ENCODE data around the gene CASTOR1.

CASTOR1 gene

GRCh38 chr22:30245181-30245984 lies 43.9 kb downstream of the CASTOR1 start:
- DNase-seq (ENCODE audit: low read depth in 2 of 2), result no peak

- DNase-seq (ENCODE audit: low read depth in 2 of 2), result no peak
Measured at GRCh38 chr22:30244641-30245040, 44.7 kb downstream of the CASTOR1 start.

DNA sequence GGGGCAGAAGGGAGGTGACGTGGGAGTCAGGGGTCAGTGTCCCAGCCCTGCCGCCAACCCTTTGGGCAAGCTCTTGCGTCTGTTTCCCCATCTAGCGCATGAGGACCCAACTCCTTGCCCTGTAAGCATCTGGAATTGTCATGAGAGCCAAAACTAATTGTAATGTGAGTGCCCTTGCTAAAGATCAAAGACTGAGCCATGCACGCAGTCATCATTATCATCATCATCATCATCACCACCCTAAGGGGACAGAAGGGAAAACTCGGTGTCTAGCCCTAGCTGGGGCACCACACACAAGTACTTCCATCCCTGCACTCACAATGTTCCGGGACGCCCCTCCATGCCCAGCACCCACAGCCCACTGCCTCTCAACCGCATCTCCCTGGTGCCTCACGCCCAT lies 45.2 kb downstream of the CASTOR1 start:
- no peak for DNase-seq (ENCODE audit: low read depth in 2 of 2)

GRCh38 chr22:30243661-30244060 lies 45.6 kb downstream of the CASTOR1 start:
- no peak for DNase-seq (ENCODE audit: low read depth in 2 of 2)

DNA sequence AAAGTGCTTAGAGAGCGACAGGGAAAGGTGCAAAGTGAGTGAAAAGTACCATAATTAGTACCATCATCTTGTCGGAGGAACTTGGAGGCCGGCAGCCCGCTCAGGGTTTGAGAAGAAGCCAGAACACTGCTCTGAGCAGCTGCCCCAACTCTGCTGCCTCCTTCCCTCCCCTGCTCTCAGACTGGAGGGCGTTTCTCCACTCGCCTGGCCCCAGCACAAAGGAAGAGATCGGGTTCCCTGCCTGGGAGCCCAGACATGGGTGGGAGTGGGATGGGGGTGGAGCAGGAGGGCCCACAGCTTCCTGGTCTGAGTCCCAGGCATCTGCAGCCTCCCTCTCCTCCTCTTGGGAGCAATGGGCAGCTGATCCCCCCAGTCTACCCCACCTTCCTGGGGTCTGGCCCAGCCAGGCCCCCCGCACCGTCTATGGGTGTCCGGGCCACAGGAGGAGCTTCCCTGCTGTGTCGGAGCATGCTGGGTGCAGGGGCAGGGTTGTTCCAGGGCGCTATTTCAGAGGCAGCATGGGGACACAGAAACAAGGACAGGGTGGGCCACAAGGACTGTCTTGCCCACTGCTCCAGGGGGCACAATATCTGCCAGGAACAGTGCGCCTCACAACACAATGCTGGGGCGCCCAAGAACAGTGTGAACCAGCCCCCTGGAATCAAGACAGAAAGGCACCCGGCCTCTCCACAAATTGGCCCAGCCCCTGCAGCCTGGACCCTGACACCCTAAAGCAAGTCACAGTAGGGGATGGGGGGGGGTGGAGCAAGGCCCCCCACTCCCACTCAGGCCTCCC lies 47.5 kb downstream of the CASTOR1 start:
- no peak for DNase-seq (ENCODE audit: low read depth in 2 of 2)

DNA sequence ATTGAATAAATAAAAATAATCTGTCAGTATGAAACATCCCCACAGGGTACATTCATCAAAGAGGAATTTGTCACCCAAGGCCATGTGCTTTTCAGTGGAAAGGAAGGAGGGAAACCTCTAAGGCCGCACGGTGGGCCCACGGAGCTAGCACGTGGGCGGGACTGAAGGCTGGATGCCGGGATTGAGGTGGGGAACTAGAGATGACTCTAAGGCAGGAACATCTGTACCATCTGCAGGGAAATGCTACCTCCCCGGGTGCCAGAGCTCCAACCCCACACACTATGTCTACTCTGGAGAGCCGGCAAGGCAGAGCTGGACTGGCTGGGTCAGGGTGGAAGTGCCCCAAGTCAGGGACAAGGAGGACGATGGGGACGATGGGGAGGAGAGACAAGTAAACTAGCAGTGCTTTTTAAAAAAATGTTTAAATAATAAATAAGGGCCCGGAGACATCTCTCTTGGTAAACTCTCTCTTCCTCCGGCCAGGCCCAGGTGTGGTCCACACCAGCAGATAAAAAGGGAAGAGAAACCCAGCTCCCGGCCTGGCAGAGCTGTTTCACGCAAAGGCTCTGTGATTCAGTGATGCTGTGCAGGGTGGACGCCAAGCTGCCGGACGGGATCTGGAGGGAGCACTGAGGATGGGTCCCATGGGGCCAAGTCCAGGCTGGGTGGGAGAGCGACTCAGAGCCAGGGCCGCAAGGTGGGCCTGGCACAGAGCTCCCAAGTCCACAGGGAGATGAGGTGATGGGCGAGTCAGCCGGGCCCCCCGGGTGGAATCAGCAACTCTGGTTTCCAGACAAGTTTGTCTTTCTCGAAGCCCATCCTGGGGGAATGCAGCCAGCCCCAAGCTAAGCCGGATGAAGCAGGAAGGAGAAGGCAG lies 48.5 kb downstream of the CASTOR1 start:
- DNase-seq (ENCODE audit: low read depth in 2 of 2), result no peak

- no peak for DNase-seq (ENCODE audit: low read depth in 2 of 2)
Measured at GRCh38 chr22:30239488-30240405, 49.6 kb downstream of the CASTOR1 start.

- DNase-seq (ENCODE audit: low read depth in 2 of 2), result no peak
Measured at GRCh38 chr22:30238661-30239487, 50.4 kb downstream of the CASTOR1 start.

DNA sequence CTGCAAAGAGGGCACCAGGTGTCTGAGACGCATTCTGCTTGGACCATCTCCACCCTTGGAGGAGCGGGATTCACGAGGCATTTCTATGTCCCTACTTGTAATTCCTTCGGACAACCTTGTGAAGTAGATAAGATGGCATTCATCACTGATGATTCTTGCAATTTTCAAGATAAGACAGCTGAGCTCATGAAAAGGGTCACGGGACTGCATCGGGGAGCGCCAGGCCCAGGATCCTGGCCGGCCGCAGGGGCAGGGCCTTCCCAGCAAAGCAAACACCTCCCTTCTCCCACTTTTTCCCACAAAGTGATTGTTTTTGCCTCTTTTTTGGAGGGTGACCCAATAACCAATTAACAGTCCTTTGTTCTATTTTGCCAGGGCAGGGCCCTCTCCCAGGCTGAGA lies 51.2 kb downstream of the CASTOR1 start:
- no peak for DNase-seq (ENCODE audit: low read depth in 2 of 2)

DNA sequence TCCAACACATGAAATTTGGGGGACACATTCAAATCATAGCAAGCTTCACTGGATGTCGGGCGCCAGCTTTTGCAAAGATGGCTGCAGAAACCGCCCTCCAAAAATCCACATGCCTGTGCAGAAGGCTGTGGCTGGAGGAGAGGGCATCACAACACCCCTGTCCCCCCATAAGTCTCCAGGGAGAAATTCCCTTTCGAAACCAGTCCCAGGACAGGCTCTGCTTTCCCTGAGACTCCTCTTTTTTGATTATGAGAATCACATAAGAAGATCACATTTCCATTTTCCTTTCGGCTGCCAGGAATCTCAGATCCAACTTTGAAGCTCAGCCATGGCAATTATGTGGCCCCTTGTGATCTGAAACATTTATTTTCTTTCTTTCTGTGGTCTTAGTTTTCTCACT lies 52.4 kb downstream of the CASTOR1 start:
- no peak for DNase-seq (ENCODE audit: low read depth in 2 of 2)

- no peak for DNase-seq (ENCODE audit: low read depth in 2 of 2)
Measured at GRCh38 chr22:30235687-30236170, 53.6 kb downstream of the CASTOR1 start.

Data from stimulated activated CD8-positive, alpha-beta memory T cell treated with anti-CD3 and anti-CD28 coated beads, Interleukin-2, amount 100 ng/mL, for 1 hour (primary cell).